IPS-NIHi11 (cell line): ENCODE data around the gene FYN.
"Not testable (repeated sequence)": the region's sequence is repeated elsewhere in the genome, so short reads cannot be mapped to it uniquely, and the experiment has no call there.

Experiments
- DNase-seq: peaks from one replicate; pipeline ENCODE4 v3.0.0; 2012; ENCODE audit warnings: mixed read lengths, low spot score

FYN gene

DNA sequence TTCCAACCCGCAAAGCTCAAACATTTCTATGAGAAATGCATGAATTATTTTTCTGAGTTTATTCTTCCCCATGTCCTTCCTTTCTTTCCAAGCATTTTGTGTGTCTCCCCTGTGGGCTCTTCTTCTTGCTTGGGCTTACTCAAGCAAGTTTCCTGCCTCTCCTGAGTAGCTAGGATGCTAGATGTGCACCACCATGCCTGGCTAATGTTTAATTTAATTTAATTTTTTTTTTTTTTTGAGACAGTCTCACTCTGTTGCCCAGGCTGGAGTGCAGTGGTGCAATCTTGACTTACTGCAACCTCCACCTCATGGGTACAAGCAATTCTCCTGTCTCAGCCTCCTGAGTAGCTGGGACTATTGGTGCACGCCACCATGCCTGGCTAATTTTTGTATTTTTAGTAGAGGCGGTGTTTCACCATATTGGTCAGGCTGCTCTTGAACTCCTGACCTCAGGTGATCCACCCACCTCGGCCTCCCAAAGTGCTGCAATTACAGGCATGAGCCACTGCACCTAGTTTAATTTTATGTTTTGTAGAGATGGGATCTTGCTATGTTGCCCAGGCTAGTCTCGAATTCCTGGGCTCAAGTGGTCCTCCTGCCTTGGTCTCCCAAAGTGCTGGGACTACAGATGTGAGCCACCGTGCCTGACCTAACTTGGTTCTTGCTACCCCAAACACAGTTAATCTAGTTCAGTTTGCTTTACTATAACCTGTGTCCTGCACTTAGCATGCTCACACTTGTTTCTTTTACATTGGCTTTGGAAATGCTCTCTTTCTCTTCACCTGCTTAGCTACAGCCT is 192.2 kb downstream of the FYN start:
- not testable (repeated sequence) for DNase-seq

DNA sequence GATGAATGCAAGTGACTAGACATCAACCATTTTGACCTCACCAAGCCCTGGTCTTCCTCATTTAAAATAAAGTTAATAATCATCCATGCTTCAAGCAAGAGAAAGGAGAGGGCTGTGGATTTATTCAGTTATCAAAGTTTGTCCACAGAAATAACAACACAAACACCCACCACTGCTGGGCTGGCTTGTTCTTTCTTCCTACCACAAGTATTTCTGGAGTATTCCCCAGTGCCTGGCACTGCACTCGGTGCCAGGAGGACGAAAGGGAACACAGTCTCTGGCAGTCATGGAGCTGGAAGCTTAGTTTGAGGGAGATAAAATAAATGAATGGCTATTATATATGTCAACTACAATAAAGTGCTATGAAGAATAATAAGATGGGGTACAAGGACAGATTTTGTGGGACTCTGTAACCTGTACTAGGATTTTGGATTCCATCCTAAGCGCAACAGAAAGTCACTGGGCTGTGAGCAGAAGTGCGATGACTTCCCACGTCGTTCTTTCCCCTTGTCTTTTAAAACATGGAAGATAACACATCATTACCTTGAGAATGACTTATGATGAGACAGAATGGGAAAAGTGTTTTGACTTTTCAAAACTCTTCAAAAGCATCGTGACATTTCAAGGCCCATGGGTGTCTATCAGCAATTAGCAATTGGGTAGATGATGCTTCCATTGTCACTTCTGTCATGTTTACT is 193.1 kb downstream of the FYN start:
- no peak for DNase-seq

DNA sequence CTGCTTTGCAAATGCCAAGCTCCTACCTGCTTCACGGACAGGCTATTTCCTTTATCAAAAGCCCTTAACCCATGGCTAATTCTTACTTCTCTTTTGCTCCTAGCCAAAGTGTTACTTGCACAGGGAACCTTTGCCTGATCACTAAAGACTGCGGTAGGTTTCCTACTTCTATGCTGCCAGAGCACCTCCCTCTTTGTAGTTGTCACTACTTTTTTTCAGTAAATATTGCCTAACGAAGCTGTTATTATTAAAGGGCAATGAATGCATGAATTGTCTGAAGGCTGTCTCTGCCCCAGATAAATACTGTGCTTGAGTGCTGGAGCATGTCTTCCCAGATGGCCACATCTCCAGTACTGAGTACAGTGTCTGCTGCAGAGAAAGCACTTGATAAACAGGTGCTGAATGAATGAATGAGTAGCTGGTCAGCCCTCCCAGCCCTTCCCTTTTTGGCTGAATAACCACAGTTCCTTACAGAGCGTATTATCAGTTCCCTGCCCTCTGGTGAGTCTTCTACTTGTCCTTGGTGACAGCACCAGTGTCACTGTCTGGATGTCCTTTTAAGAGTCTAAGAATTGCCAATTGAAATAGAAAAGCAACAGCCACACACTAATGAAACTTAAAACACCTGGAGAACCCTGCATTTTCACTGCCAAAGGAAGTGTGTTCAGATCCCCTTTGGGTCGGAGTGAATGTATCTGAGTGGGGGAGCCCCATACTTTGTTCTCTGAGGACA is 194.0 kb downstream of the FYN start:
- no peak for DNase-seq

DNA sequence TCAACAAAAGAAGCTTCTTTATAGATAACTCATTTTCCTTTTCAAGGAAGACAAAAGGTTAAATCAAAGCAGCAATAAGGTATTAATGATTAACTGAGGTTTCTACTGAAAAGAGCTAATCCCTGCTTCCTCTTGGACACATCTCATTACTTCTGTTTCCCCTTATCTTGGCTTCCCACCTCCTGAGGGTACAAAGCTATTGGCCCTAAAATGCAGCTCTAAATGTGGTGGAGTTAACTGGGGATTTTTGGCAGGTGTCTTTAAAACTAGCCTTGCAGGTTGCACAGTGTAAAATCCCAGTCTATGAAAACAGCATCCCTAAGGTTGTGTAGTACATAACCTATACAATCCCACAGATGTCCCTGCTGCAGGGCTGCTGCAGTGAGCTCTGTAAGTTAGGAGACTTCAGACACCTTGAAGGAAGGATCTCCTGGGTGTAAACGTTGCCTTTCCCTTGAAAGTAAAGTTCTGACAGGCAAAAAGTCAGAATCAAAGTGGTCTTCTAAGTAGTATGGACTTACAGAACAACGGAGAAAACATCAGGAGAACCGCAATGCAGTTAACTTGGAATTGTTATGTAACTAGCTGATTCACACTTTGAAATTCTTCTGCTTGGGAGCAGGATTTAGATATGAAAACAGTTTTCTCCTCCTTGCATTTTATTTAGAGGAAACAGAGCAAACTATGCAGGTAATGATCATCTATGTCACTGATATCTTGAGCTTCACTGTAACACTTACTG is 195.8 kb downstream of the FYN start:
- no peak for DNase-seq

DNA sequence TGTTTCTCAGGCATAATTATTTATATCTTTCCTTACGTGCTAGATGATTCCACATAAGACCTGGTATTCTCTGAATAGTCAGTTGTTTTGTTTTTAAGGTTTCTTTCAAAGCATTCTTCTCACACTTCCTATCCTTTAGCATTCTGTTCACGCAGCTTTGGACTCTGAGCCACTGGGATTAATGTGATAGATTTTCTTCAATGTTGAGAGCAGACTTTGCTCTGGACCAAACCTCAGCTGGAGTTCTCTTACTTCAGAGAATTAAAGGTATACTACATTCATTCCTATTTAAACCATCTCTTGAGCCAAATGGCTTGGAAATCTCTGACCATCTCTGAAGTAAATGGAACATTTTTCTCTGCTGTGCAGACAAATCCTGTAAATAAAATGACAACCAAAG is 196.9 kb downstream of the FYN start:
- DNase-seq, result no peak

DNA sequence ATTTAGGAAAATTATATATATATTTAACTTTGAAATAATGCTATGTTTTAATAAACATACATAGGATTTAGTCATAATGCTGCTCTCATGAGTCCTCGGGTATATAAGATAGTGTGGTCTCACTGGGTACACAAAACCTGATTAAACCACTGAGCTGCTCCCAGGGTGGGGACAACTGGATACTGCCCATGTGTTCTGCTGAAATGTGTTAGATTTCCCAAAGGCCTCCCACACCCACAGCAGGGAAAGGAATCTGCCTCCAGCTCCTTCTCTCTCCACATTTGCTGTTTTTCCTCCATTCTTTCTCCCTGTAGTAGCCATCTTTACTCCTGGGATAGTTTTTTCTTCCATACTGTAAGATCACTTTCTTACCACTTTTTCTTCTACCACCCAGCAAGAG is 198.4 kb downstream of the FYN start:
- DNase-seq, result no peak

DNA sequence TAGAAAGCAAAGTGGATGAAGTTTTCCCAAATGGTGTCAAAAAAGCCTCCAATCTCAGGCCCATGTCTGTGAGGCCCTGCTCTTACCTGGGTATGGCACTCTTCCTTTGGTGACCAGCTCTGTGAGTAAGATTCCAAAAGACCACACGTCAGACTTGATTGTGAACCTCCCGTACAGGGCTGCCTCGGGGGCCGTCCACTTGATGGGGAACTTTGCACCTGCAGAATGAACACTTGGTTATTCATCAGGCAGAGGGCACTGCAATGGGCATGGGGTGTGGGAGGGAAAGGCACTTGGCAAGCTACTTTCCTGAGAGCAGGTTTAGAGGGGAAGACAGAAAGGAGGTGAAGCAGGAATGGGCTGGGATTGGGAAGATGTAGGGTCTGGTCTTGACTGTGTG is 198.8 kb downstream of the FYN start:
- DNase-seq, result no peak

DNA sequence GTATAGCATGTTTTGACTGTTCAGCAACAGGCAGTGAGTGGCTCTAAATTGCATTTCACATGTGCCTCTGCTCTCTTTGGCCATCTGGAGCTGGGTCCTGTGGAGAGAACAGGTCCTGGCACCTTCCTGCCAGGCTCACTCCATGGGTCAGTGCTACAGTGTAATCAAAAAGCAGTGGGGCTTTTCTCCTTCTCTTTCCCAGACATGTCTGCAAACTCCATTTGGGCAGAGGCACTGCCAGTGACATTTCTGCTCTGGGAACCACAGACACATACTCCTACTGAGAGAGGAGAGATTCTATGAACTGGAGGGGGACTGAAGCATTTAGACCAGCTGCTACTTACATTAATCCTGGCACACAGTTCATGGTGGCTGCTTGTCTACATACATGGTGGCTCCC is 199.3 kb downstream of the FYN start:
- DNase-seq, result no peak

DNA sequence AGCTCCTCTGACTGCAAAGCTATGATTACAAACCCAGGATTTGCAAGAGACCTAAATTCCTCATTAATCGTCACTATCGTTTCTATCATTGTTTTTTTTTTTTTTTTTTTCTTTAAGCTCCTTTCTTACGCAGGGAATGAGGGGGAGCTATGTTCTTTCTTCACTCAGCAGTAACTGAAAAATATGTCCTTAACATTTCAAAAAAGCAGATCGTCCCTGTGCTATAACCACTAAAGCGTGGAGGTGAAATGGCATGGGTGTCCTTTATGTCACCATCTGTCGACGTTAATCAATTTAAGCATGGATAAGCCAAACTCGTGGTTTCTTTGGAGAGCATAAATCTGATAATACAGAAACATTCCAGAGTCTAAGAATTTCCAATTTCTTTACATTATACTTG is 199.7 kb downstream of the FYN start:
- no peak for DNase-seq

DNA sequence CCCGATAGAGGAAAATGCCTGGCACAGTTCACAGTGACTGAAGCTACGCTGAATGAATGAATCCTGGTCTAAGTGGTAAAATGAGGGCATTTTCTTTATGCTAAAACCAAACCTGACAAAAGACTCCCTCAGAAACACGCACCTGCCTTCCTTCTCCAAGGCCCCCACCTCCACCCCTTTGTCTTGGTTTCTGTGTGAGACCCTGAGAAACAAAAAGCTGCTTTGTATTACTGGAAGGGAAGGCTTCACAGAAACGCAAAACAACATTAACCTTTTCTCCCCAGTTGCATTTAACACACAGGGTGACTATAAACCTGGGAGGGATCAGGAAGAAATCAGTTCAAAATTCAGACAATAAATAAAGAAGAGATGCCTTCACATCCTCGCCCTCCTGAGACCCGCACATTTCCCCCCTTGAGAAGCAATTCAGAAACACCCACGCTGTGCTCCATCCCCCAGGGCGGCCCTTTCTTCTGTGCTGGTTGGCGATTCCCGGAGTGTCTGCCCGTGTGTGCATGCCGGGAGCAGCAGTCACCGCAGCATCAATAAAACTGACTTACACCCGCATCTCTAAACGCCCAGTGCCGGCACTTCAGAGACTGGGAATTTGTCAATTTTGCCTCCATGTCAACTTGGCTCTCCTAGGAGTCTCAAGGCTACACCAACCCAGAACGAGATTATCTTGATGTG is 200.3 kb downstream of the FYN start:
- DNase-seq, result no peak

DNA sequence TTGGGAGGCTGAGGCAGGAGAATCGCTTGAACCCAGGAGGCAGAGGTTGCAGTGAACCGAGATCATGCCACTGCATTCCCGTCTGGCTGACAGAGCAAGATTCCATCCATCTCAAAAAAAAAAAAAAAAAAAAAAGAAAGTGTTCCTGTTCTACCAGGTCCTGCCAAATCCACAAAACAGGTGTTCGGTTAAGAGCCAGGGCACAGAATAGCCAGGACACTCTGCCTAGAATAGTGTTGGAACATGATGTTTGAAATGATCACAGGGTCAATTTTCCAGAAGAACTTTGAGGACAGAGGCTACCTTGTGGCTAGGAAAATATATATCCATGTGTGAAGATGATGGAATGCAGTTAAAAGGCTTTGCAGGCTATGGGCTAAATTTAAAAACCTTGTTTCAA is 203.9 kb downstream of the FYN start:
- no peak for DNase-seq

DNA sequence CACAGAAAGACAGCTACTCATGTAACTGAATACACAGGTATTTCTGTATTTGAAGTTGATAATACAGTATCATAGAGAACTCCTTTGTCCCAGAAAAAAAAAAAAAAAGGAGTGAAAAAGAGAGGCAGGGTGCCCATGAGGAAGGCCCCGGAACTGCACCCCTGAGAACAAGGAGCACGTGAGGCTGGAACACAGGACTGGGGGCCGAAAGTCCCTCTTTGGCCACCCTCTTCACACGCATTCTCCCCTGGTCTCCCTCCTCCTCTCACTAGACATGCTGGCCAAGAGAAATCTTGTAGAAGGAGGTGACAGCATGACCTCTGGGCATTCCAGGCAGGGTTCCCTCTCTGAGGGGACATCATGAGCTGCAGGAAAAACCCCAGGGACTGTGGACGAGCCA is 204.8 kb downstream of the FYN start:
- peak; percentile 52 for DNase-seq

DNA sequence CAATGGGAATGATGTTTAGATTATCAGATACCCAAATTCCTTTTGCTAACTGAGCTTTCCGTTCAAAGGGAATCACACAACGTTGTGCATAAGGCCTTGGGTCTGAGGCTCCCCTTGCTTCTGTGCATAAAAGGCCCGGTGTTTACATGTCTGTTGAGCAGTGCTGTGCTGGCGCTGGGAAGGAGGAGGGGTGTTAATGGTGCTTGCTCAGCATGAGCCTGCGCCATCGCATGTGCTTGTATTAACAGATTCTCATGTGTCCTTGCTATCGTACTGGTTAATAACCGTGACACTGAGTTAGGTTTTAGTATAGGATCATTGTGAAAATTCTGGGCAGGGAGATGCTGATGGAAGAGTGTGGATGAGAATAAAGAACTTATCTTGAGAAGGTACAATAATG is 205.3 kb downstream of the FYN start:
- no peak for DNase-seq

DNA sequence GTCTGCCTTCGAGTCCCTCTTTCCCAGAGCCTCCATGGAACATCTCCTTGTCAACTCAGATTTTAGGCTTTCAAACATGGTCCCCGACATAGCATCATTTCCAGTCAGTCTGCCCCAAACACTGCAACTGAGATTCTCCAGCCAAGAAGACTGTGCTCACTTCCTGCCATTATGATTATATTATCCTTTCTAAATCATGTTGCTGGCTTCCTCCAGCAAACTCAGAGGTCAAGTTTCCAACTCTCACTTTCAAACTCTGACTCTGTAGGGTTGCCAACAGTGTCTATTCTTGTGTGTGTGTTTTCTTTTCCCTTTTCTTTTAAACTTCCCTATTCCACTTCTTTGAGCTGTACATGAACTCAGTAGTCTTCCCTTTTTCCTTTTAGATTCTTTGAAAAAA is 206.4 kb downstream of the FYN start:
- no peak for DNase-seq

DNA sequence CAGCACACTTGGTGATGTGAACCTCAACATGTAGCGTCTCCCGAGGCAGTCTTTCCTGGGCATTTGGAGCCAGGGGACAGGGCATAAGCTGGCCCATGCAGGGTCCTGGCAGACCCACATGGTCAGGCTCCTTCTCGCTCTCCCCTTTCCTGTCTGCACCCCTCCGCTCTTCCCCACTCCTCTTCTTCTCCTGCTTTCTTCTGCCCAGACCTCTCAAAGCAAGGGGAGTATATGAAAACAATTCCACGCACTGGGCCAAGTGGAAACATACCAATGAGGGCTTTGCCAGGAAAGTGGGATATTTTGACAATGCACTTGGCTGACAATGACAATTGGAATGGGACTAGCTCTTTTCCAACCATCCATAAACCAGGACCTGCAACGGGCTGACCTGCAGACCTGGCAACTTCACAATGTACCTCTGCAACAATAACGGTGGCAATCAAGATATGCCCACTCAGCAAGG is 208.7 kb downstream of the FYN start:
- DNase-seq, result no peak

DNA sequence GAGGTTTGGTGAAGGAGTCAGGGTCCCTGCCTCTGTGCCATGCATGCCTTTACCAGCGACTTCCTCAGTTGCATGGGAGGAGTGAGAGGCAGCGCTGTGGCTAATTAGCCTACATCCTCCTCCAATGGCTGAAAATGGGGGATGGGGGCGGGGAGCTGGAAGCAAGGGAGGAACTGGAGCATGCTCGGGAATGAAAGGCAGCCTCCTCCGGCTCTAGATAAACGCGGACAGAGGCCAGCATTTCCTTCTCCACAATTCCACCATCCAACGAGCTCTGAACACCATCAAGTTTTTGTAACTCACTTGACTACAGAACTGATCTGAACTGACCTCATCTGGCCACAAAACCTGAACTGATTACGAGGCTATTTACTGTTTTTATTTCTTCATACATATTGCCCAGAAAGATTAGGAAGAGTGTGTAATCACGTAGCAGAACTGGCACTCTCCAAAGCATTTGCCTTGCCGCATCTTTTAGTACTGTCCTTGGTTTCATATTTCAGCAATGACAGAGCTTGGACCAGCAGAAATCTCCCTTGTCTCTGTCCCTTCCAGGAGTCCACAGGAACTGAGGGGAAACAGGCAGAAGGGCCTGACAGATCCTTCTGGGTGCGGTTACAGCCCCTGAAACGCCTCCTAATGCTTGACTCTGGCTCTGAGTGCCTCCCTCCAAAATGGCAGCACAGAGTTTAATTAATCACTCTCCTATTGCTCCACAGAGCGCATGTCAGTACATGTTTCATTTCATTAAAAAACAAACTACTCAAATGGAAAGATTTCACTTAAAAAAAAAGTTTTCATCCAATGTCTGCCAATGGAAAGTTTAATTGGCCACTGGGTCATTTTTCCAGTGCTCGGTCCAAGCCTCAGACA is 209.3 kb downstream of the FYN start:
- DNase-seq, result peak; percentile 85

DNA sequence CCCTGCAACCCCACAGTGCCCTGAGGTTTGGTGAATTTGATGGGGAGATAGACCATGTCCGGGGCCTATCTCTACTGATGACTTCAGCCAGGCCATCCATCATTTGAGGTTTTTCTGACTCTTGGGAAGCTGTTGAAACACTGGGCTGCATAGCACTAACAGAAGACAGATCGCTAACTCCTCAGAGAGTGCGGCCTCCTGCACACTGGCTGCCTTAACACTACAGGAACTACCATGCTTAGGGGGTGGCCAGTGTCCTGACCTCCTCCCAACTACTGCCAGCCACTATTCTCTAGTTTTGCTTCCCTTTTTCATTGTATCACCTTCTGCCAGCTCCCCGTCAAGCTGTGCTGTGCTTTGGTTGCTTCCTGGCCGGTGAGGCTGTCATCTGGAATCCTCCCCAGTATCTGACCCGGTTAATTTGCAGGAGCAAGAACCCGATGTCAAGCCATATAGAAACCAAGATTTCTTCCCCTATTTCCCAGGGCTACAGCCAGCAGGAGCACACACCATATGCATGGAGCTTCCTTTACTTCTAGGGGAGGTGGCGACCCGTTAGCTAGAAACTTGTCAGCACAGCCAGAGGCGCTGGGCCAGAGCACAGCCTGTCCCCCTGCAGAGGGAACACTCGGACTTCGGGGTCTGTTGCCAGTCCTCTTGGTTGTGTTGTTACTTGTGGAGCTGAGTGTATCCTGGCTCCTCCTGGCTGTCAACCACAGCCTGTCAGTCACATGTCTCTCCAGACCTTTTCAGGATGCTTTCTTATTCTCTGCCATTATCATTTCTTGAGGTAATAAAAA is 210.3 kb downstream of the FYN start:
- peak; percentile 33 for DNase-seq

DNA sequence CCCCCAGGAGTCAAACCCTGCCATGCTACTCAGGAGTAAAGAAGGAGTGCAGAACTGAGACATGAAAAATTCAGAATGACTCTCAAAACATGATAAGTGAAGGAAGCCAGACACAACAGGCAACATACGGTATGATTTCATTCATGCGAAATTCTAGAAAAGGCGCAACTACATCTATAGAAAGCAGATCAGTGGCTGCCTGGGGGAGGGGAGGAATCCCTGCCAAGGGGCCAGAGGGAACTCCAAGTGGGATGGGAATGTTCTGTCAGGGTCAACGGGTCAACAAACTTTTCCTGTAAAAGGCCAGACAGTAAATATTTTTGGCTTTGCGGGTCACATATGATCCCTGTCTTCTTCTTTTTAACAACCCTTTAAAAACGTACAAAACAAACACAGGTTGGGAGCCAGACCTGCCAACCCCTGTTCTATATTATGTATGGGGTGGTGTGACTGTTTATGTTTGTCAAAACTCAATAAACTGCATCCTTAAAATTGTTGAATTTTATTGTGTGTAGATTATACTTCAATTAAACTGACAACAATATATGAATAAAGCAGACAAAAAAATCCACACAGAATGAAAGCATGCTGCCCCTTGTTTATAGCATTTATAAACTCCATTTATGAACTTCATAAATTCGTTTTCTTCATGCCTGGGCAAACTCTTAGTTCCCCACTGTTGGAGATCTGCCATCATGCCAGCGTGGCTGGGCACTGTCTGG is 211.0 kb downstream of the FYN start:
- DNase-seq, result no peak

DNA sequence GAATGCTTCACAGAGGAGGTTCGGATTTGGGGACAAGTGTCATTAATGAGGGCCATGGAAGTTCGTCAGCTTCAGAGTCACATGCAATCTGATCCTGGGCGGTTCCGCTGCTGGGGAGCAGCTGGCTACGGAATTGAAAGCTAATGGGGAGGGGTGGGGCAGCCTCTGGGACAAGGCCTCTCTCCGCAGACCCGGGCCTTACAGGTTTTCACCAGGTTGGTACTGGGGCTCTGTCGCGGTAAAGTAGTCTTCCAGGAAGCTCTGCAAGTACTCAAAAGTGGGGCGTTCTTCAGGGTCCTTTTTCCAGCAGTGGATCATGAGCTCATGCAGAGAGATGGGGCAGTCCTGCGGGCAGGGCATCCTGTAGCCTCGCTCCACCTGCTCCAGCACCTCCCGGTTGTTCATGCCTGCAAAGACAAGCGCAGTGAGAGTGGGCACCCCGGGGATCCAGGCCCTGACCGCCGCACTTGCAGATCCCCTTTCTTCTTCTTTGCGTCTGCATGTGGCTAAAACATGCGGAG is 211.7 kb downstream of the FYN start:
- DNase-seq, result peak; percentile 65
